IMR-90 (cell line): Measurements from ENCODE around the gene ASB16. TPM values are rescaled to one million over a fixed set of nuclear protein-coding genes. Genes with fewer than 3 reads are reported as not detected.

Experiments used
- ATAC-seq: fragments of 200-7000 bp; cut with Tn5 transposase; 2 replicates; pipeline ENCODE4 v1.9.1; 2020; ENCODE audit warnings: low read depth, mild to moderate bottlenecking, moderate library complexity
- BruUV-seq: library from RNA; stranded (reverse); fragments of 400-500 nt; replicated peaks from 2 replicates; lab custom pipeline; 2021; lab: Mats Ljungman, UMichigan
- CTCF ChIA-PET: fragments of 300-600 bp; formaldehyde crosslinking; extraction: SDS; loops from one replicate; lab custom pipeline; 2021; ENCODE audit warnings: antibody characterized with exemption; lab: Yijun Ruan, JAX
- POLR2A ChIA-PET: fragments of 300-600 bp; sonication (Branson Sonifier 250); formaldehyde crosslinking; loops from one replicate; lab custom pipeline; 2022; ENCODE audit warnings: antibody characterized with exemption; ENCODE audit not compliant: unreplicated experiment; lab: Charles Lee
- DNase-seq: peaks from one replicate; pipeline ENCODE4 v3.0.0; 2013
- H2AFZ ChIP-seq: replicated peaks from 2 replicates; pipeline ENCODE3; 2013; ENCODE audit warnings: low read length, mild to moderate bottlenecking; ENCODE audit not compliant: poor library complexity
- H2AK5ac ChIP-seq: 2 replicates; pipeline ENCODE4 v1.6.1; 2013; ENCODE audit warnings: low read depth, low read length, inconsistent platforms
- H2AK9ac ChIP-seq: replicated peaks from 2 replicates; pipeline ENCODE3; 2013; ENCODE audit warnings: mild to moderate bottlenecking, low read depth, low read length, moderate library complexity; ENCODE audit not compliant: poor library complexity
- H2BK120ac ChIP-seq: 2 replicates; pipeline ENCODE4 v1.6.1; 2013; ENCODE audit warnings: low read depth, low read length, inconsistent platforms
- H2BK15ac ChIP-seq: 3 replicates; pipeline ENCODE4 v1.6.1; 2013; ENCODE audit warnings: low read depth, low read length, inconsistent platforms
- H2BK20ac ChIP-seq: 2 replicates; pipeline ENCODE4 v1.6.1; 2013; ENCODE audit warnings: low read depth, mild to moderate bottlenecking, inconsistent platforms, low read length, moderate library complexity
- H2BK5ac ChIP-seq: 2 replicates; pipeline ENCODE4 v1.6.1; 2013; ENCODE audit warnings: mild to moderate bottlenecking, low read depth, low read length, inconsistent platforms; ENCODE audit not compliant: poor library complexity, severe bottlenecking
- H3K14ac ChIP-seq: replicated peaks from 2 replicates; pipeline ENCODE4 v1.6.1; 2013; ENCODE audit warnings: low read depth, low read length, inconsistent platforms
- H3K18ac ChIP-seq: 2 replicates; pipeline ENCODE4 v1.6.1; 2013; ENCODE audit warnings: low read depth, low read length, control low read depth
- H3K23ac ChIP-seq: 2 replicates; pipeline ENCODE4 v1.6.1; 2013; ENCODE audit warnings: low read depth, low read length, inconsistent platforms
- H3K27ac ChIP-seq: 2 replicates; pipeline ENCODE4 v1.5.1; 2013; ENCODE audit warnings: mild to moderate bottlenecking, control low read depth, low read length; ENCODE audit not compliant: insufficient read depth
- H3K27me3 ChIP-seq: 2 replicates; pipeline ENCODE4 v1.6.1; 2013; ENCODE audit warnings: low read length; ENCODE audit not compliant: control insufficient read depth, insufficient read depth
- H3K36me3 ChIP-seq: 2 replicates; pipeline ENCODE4 v1.6.1; 2013; ENCODE audit warnings: low read length, mixed read lengths; ENCODE audit not compliant: control insufficient read depth, insufficient read depth
- H3K4ac ChIP-seq: 2 replicates; pipeline ENCODE4 v1.6.1; 2013; ENCODE audit warnings: low read depth, low read length, inconsistent platforms
- H3K4me1 ChIP-seq: 2 replicates; pipeline ENCODE4 v1.6.1; 2013; ENCODE audit warnings: low read length, mixed read lengths; ENCODE audit not compliant: control insufficient read depth, insufficient read depth
- H3K4me2 ChIP-seq: 2 replicates; pipeline ENCODE4 v1.6.1; 2013; ENCODE audit warnings: low read depth, mild to moderate bottlenecking, control low read depth, low read length, moderate library complexity
- H3K4me3 ChIP-seq: 2 replicates; pipeline ENCODE4 v1.5.1; 2013; ENCODE audit warnings: low read depth, mild to moderate bottlenecking, control low read depth, low read length, moderate library complexity; ENCODE audit not compliant: insufficient read depth
- H3K56ac ChIP-seq: 2 replicates; pipeline ENCODE4 v1.6.1; 2013; ENCODE audit warnings: low read length, inconsistent platforms; ENCODE audit not compliant: insufficient read depth; ENCODE audit errors: extremely low read depth
- H3K79me1 ChIP-seq, 2 experiments: 2 replicates each; pipeline ENCODE4 v1.6.1; 2013; ENCODE audit warnings: low read length in 2 of 2, inconsistent platforms in 1 of 2, low read depth in 1 of 2
- H3K9ac ChIP-seq: 2 replicates; pipeline ENCODE4 v1.6.1; 2013; ENCODE audit warnings: low read depth, low read length, control low read depth
- H3K9me1 ChIP-seq: 2 replicates; pipeline ENCODE4 v1.6.1; 2013; ENCODE audit warnings: low read length, inconsistent platforms; ENCODE audit not compliant: insufficient read depth
- H3K9me3 ChIP-seq: 2 replicates; pipeline ENCODE4 v1.6.1; 2013; ENCODE audit warnings: low read length; ENCODE audit not compliant: control insufficient read depth, insufficient read depth
- H4K20me1 ChIP-seq: 2 replicates; pipeline ENCODE4 v1.6.1; 2013; ENCODE audit warnings: low read length, inconsistent platforms; ENCODE audit not compliant: insufficient read depth
- H4K5ac ChIP-seq: 2 replicates; pipeline ENCODE4 v1.6.1; 2013; ENCODE audit warnings: mild to moderate bottlenecking, low read depth, low read length, control low read depth
- H4K8ac ChIP-seq, 2 experiments: 2 replicates each; pipeline ENCODE4 v1.6.1; 2013; ENCODE audit warnings: low read depth in 2 of 2, low read length in 2 of 2, control low read depth in 1 of 2, inconsistent platforms in 1 of 2
- H4K91ac ChIP-seq: 2 replicates; pipeline ENCODE4 v1.6.1; 2013; ENCODE audit warnings: low read depth, low read length, inconsistent platforms; ENCODE audit not compliant: insufficient read depth
- BHLHE40 ChIP-seq: fragments of 150-350 bp; IDR thresholded peaks from 2 replicates; pipeline ENCODE4 v1.6.1; 2016; ENCODE audit warnings: mild to moderate bottlenecking, low read depth, low read length
- FOS ChIP-seq: fragments of 150-350 bp; IDR thresholded peaks from 2 replicates; pipeline ENCODE4 v1.6.1; 2016; ENCODE audit warnings: low read depth, low read length
- RAD21 ChIP-seq: IDR thresholded peaks from 2 replicates; pipeline ENCODE4 v1.6.1; 2012; ENCODE audit warnings: low read length, improper control_type of control experiment
- SMC3 ChIP-seq: fragments of 150-350 bp; IDR thresholded peaks from 2 replicates; pipeline ENCODE4 v1.6.1; 2016; ENCODE audit warnings: low read depth, mild to moderate bottlenecking, antibody characterized with exemption, low read length, moderate library complexity
- WGBS, 2 experiments: methylation state at CpG; one replicate each; pipeline versions ENCODE4 v1.1.5 to v1.1.7; 2013; ENCODE audit warnings: missing lambda C conversion rate in 2 of 2; ENCODE audit not compliant: insufficient read length in 1 of 2; ENCODE audit errors: extremely low coverage in 2 of 2; 5-methylcytosine and 5-hydroxymethylcytosine counted together
- dilution Hi-C: fragments of 300-500 bp; cut with HindIII; formaldehyde crosslinking; loops from one replicate; pipeline ENCODE4 v1.14.3; 2018; ENCODE audit warnings: low sequenced_read_pairs; ENCODE audit not compliant: unreplicated experiment
- in situ Hi-C: fragments of 300-500 bp; cut with MboI; formaldehyde crosslinking; loops from 3 replicates; pipeline ENCODE4 v1.14.3; 2019; ENCODE audit warnings: low sequenced_read_pairs, inconsistent platforms, mixed read lengths
- intact Hi-C: fragments of 100-400 bp; cut with micrococcal nuclease; formaldehyde crosslinking; loops from 2 replicates; pipeline ENCODE4 v1.10.0; 2022
- polyA plus RNA-seq, 3 experiments: library from polyadenylated mRNA; depleted of rRNA; stranded (reverse); fragments of >200 nt; gene quantifications; 2 replicates each; pipeline ENCODE4 v1.2.3, GENCODE V29; 2012; ENCODE audit warnings: low replicate concordance in 1 of 3
- total RNA-seq: library from RNA; depleted of rRNA; stranded (reverse); fragments of >200 nt; gene quantifications from 2 replicates; pipeline ENCODE4 v1.2.3, GENCODE V29; 2012
- TF ChIP-seq, protein P1 (sequence below): conservative IDR thresholded peaks from 2 replicates; pipeline ENCODE4 v1.5.1; 2012; ENCODE audit warnings: mild to moderate bottlenecking, low read depth, low read length, improper control_type of control experiment

ASB16 gene
- total and polyA plus RNA-seq, 2 of the 4 experiments (the other 2 are of a cell fraction) = 0.05 TPM; not detected in 1

DNA sequence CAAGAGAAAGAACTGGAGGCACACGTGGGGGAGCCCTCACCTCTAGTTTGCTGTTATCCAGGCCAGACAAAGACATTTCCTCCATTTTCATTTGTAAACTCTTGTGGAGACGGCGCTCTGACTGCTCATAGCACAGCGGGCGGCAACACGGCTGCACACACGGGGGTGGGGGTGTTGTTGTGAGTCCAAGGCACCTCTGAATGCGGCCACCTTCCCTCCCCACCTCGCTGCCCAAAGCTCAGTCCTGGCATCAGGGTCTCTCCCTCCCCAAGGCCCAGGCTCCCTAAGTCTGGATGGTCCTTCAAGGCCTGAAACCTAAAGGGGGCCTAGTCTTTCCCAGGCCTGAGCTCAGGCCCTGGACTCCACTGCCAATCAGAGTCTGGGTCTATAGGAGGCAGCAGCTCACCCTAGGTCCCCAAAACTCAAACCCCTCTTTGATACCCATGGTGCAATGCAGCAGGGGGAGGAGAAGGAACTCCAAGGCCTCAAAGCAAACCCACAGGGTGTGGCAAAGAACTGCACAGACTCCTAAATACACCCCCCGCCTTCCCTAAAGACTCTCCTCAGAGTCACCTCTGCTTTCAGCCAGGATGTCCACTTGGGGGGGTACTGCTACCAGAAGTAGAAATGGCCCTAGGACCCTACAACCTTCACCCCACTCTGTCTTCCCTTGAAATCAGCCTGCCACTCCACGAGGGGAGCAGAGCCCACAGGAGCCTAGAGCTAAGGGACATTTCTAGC is 27.6 kb downstream of the ASB16 start:
- H3K9ac ChIP-seq = peak overlapping the region; percentile 66
- H2AFZ ChIP-seq = peak overlapping the region; percentile 16
- CTCF ChIA-PET = interaction anchor here (0.9 to 1.3 kb wide), 3 partner anchors 11 to 147 kb away, joined by 3 read pairs; partner anchors contain the start of gene GRN
- H3K18ac ChIP-seq = peak overlapping the region; percentile 67; the same call in 1 of the 2 replicates
- H2BK20ac ChIP-seq = no peak overlapping the region; the same call in 1 of the 2 replicates
- no TSS peak for BruUV-seq
- peak overlapping the region; percentile 100 for H2AK9ac ChIP-seq
- H4K5ac ChIP-seq = peak overlapping the region; percentile 78
- no peaks in the 10 kb centered on the region for H3K27me3 ChIP-seq
- no peak overlapping the region for H2BK15ac ChIP-seq
- peak overlapping the region; percentile 87 for H2AK5ac ChIP-seq
- WGBS, 2 experiments = no CpG with 5 or more reads among the region's 11 CpGs
- intact Hi-C loops = no loop called here
- H3K9me3 ChIP-seq = no peaks in the 10 kb centered on the region
- peak overlapping the region; percentile 78 for H3K4me2 ChIP-seq
- peaks cover 6% of the 10 kb centered on the region; the same call in 1 of the 2 replicates for H3K9me1 ChIP-seq
- dilution Hi-C loops = no loop called here
- peak overlapping the region; percentile 83 for H3K4me3 ChIP-seq
- peak overlapping the region; percentile 64 to 90 for H4K8ac ChIP-seq
- POLR2A ChIA-PET = interaction anchor here (1.1 kb wide), 1 partner anchor 10 kb away, joined by 3 read pairs; no protein-coding TSS in a partner anchor
- ATAC-seq (peak; percentile 2; the same call in 1 of the 2 replicates), DNase-seq (peak; percentile 41)
- H3K23ac ChIP-seq = peak overlapping the region; percentile 85
- in situ Hi-C loops = no loop called here
- peak overlapping the region; percentile 75 for H3K56ac ChIP-seq
- H3K4me1 ChIP-seq = peaks cover 14% of the 10 kb centered on the region
- H4K20me1 ChIP-seq = peaks cover 3% of the 10 kb centered on the region; the same call in 1 of the 2 replicates
- peak overlapping the region; percentile 98 for H3K4ac ChIP-seq
- H3K14ac ChIP-seq = peak overlapping the region; percentile 95
- peaks cover 26 to 51% of the 10 kb centered on the region in 2 experiments; a peak in 3 of 4 replicates for H3K79me1 ChIP-seq
- peaks cover 39% of the 10 kb centered on the region for H3K36me3 ChIP-seq
- TF ChIP-seq RAD21 (peak; percentile 36; the same call in 1 of the 2 replicates), FOS (no peak), BHLHE40 (no peak), SMC3 (0 out of 2 replicates have a peak, but pooled peaks have one; percentile 10)
- TF ChIP-seq, protein P1, sequence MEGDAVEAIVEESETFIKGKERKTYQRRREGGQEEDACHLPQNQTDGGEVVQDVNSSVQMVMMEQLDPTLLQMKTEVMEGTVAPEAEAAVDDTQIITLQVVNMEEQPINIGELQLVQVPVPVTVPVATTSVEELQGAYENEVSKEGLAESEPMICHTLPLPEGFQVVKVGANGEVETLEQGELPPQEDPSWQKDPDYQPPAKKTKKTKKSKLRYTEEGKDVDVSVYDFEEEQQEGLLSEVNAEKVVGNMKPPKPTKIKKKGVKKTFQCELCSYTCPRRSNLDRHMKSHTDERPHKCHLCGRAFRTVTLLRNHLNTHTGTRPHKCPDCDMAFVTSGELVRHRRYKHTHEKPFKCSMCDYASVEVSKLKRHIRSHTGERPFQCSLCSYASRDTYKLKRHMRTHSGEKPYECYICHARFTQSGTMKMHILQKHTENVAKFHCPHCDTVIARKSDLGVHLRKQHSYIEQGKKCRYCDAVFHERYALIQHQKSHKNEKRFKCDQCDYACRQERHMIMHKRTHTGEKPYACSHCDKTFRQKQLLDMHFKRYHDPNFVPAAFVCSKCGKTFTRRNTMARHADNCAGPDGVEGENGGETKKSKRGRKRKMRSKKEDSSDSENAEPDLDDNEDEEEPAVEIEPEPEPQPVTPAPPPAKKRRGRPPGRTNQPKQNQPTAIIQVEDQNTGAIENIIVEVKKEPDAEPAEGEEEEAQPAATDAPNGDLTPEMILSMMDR = peak; percentile 33; the same call in 1 of the 2 replicates
- peak overlapping the region; percentile 96 for H3K27ac ChIP-seq
- peak overlapping the region; percentile 93 for H4K91ac ChIP-seq
- peak overlapping the region; percentile 85 for H2BK5ac ChIP-seq
- peak overlapping the region; percentile 68 for H2BK120ac ChIP-seq
